Hepatocyte (in vitro differentiated cells): ENCODE measurements around the gene HSFX3. TPM values are rescaled to one million over a fixed set of nuclear protein-coding genes. Genes with fewer than 3 reads are reported as not detected.
"Not testable (repeated sequence)": the region's sequence is repeated elsewhere in the genome, so short reads cannot be mapped to it uniquely, and the experiment has no call there.

Experiments used
- DNase-seq: peaks from one replicate; pipeline ENCODE4 v3.0.0-alpha.2; 2016; ENCODE audit warnings: low spot score
- H2AFZ ChIP-seq: fragments of 200-600 bp; sonication (generic); 2 replicates; pipeline ENCODE4 v1.6.0; 2016; ENCODE audit warnings: antibody characterized with exemption, mild to moderate bottlenecking
- H3K27ac ChIP-seq: fragments of 200-600 bp; sonication (generic); 2 replicates; pipeline ENCODE4 v1.5.1; 2016; ENCODE audit warnings: mild to moderate bottlenecking
- H3K27me3 ChIP-seq: fragments of 200-600 bp; sonication (generic); 2 replicates; pipeline ENCODE4 v1.6.1; 2016
- H3K36me3 ChIP-seq: fragments of 200-600 bp; sonication (generic); replicated peaks from 2 replicates; pipeline ENCODE4 v1.5.1; 2016; ENCODE audit warnings: low read depth; ENCODE audit not compliant: insufficient read depth
- H3K4me1 ChIP-seq: fragments of 200-600 bp; sonication (generic); 2 replicates; pipeline ENCODE4 v1.5.1; 2016; ENCODE audit warnings: mild to moderate bottlenecking, moderate library complexity; ENCODE audit not compliant: insufficient read depth
- H3K4me2 ChIP-seq: fragments of 200-600 bp; sonication (generic); 2 replicates; pipeline ENCODE4 v1.6.0; 2016
- H3K4me3 ChIP-seq: fragments of 200-600 bp; sonication (generic); 2 replicates; pipeline ENCODE4 v1.5.1; 2016; ENCODE audit warnings: mild to moderate bottlenecking
- H3K79me2 ChIP-seq: fragments of 200-600 bp; sonication (generic); 2 replicates; pipeline ENCODE4 v1.6.0; 2017; ENCODE audit warnings: mild to moderate bottlenecking
- H3K9me2 ChIP-seq: fragments of 200-600 bp; sonication (generic); replicated peaks from 2 replicates; pipeline ENCODE4 v1.6.0; 2017; ENCODE audit warnings: mild to moderate bottlenecking; ENCODE audit not compliant: insufficient read depth
- H3K9me3 ChIP-seq: fragments of 200-600 bp; sonication (generic); 2 replicates; pipeline ENCODE4 v1.5.1; 2016; ENCODE audit warnings: low read depth, mild to moderate bottlenecking
- H4K20me1 ChIP-seq: fragments of 200-600 bp; sonication (generic); 2 replicates; pipeline ENCODE4 v1.6.0; 2016; ENCODE audit warnings: mild to moderate bottlenecking; ENCODE audit not compliant: insufficient read depth, poor library complexity, severe bottlenecking
- EZH2 ChIP-seq: fragments of 200-600 bp; sonication (generic); IDR thresholded peaks from 2 replicates; pipeline ENCODE4 v1.6.1; 2016; ENCODE audit warnings: antibody characterized with exemption, mild to moderate bottlenecking, borderline replicate concordance
- EZH2phosphoT487 ChIP-seq: fragments of 200-600 bp; sonication (generic); IDR thresholded peaks from one replicate; pipeline ENCODE4 v1.6.1; 2018; ENCODE audit warnings: antibody characterized with exemption, mild to moderate bottlenecking, low read depth, moderate library complexity; ENCODE audit not compliant: unreplicated experiment, severe bottlenecking
- WGBS: methylation state at CpG from one replicate; pipeline ENCODE4 v1.1.6; 2016; ENCODE audit warnings: low lambda C conversion rate; ENCODE audit errors: missing lambda C conversion rate; 5-methylcytosine and 5-hydroxymethylcytosine counted together
- polyA plus RNA-seq: library from polyadenylated mRNA; unstranded; fragments of >200 nt; fragmentation: Nextera tagmentation; extraction: Ambion mirVana; gene quantifications from 2 replicates; pipeline ENCODE4 v1.2.1, GENCODE V29; 2016
- total RNA-seq: library from RNA; depleted of rRNA; stranded (reverse); fragments of >200 nt; gene quantifications from 2 replicates; pipeline ENCODE4 v1.2.3, GENCODE V29; 2014
- TF ChIP-seq, protein P1 (sequence below): fragments of 200-600 bp; sonication (generic); IDR thresholded peaks from 2 replicates; pipeline ENCODE4 v1.5.1; 2016; ENCODE audit warnings: antibody characterized with exemption, mild to moderate bottlenecking; ENCODE audit not compliant: poor library complexity

HSFX3 gene
- total and polyA plus RNA-seq, 2 experiments from 2014 or later: not detected

DNA sequence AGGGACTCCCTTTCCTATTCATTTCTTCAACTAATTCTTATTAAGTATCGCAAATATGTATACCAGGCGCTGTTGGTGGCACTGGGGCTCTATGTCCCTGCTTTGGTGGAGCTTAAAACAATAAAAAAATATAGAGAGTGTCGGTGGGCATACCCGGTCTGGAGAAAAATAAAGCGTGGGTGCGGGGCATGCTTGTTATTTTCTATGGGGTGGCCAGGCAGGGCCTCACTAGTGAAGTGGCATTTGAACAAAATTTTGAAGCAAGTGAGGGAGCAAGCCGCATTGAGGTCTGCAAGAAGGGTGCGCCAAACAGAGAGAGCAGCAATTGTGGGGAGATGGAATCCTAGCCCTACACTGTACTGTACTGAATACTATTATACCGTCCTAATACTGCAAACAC, 44.1 kb downstream of the HSFX3 start:
- no peaks in the 10 kb centered on the region for H3K79me2 ChIP-seq
- H3K4me2 ChIP-seq: peak overlapping the region; percentile 75
- no peaks in the 10 kb centered on the region for H3K9me2 ChIP-seq
- no peaks in the 10 kb centered on the region for H3K27me3 ChIP-seq
- no peak for DNase-seq
- H2AFZ ChIP-seq: no peak overlapping the region
- H3K27ac ChIP-seq: no peak overlapping the region
- no peaks in the 10 kb centered on the region for H3K36me3 ChIP-seq
- H3K4me1 ChIP-seq: no peaks in the 10 kb centered on the region
- no peaks in the 10 kb centered on the region for H3K9me3 ChIP-seq
- H3K4me3 ChIP-seq: no peak overlapping the region
- TF ChIP-seq, protein P1, sequence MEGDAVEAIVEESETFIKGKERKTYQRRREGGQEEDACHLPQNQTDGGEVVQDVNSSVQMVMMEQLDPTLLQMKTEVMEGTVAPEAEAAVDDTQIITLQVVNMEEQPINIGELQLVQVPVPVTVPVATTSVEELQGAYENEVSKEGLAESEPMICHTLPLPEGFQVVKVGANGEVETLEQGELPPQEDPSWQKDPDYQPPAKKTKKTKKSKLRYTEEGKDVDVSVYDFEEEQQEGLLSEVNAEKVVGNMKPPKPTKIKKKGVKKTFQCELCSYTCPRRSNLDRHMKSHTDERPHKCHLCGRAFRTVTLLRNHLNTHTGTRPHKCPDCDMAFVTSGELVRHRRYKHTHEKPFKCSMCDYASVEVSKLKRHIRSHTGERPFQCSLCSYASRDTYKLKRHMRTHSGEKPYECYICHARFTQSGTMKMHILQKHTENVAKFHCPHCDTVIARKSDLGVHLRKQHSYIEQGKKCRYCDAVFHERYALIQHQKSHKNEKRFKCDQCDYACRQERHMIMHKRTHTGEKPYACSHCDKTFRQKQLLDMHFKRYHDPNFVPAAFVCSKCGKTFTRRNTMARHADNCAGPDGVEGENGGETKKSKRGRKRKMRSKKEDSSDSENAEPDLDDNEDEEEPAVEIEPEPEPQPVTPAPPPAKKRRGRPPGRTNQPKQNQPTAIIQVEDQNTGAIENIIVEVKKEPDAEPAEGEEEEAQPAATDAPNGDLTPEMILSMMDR: no peak
- TF ChIP-seq EZH2phosphoT487 (no peak), EZH2 (no peak)
- no peaks in the 10 kb centered on the region for H4K20me1 ChIP-seq
- WGBS: 85% methylated on average over 9 of the region's 9 CpGs

DNA sequence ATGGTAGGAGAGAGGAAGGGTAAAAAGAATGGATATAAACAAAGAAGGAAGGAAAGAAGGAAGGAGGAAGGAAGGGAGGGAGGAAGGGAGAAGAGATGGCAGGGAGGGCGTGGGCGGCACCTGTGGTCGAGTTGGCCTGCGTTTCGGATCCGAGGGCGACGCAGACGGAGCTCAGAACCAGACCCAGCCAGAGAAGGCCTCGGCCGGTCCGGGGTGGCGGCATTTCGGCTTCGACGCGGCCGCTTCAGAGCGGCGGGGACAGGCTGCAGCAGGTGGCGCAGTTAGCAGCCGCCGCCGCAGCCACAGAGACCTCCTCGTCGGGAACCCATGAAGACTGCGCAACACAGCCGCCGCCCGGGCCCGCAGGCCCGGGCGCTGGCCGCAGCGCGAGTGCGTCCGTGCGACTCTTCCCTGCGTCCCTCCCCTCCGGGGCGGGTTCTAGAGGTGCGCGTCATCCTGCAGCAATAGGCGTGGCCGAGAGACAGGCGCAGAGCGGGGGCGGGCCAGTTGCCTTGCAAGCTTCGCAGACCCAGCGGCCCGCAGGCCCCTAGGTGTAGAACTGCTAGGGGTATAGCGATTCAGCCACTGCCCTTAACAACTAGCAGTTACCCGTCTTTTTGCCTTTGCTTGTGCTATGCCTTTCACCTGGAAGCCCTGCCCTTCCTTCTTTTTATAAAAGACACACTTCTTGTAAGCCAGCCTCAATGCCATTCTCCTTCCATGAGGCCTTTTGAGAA, 44.6 kb downstream of the HSFX3 start, which contains the start of gene IDS:
Gene IDS, minus strand, starts transcription at position 392 of the 737 bp plus-strand sequence. Its CDS starts 169 bp downstream, at position 223.
- H4K20me1 ChIP-seq: no peaks in the 10 kb centered on the region
- DNase-seq: peak; percentile 93

DNA sequence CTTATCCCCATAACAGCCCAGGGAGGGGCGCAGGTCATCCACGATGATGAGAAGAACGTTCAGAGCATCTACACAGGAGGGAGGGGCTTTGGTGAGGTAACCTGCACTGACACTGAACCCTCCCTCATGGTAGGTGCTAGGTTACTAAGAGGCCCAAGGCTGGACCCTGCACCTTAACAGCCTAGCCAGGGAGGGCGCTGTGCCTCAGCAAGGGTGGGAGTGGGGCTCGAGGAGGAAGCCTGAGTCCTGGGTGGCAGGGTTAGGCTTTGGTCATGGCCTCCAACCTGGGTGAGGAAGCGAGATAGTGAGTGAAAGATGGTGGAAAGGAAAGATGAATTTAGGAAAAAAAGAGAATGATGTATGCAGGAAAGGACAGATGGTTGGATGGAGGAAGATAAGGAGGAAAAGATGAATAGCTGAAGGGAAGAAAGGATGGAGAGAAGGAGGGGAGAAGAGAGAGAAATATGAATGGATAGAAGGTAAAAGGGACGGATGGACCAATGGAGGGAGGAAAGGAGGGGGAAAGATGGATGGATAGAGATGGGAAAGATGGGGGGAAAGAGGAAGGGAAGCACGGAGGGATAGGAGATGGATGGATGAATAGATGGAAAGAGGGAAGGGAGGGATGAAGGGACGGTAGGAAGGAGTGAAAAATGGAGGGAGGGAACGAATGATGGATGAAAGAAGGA, 45.4 kb downstream of the HSFX3 start:
- peak; percentile 41 for DNase-seq
- H2AFZ ChIP-seq: no peak overlapping the region
- 72% methylated on average over 8 of the region's 10 CpGs for WGBS

More for the DNA sequence above, 44.6 kb downstream of the HSFX3 start, which contains the start of gene IDS:
- no peaks in the 10 kb centered on the region for H3K9me3 ChIP-seq
- TF ChIP-seq EZH2 (no peak), EZH2phosphoT487 (no peak)
- TF ChIP-seq, protein P1: peak; percentile 11
- WGBS: 44% methylated on average over 36 of the region's 54 CpGs
- no peaks in the 10 kb centered on the region for H3K9me2 ChIP-seq
- H3K4me2 ChIP-seq: peak within 1 kb of the TSS; percentile 75
- peak within 1 kb of the TSS; percentile 86 for H3K27ac ChIP-seq
- H3K4me3 ChIP-seq: peak within 1 kb of the TSS; percentile 13
- H3K79me2 ChIP-seq: no peaks in the 10 kb centered on the region
- no peaks in the 10 kb centered on the region for H3K36me3 ChIP-seq
- no peaks in the 10 kb centered on the region for H3K4me1 ChIP-seq
- no peaks in the 10 kb centered on the region for H3K27me3 ChIP-seq
- H2AFZ ChIP-seq: no peak within 1 kb of the TSS

DNA sequence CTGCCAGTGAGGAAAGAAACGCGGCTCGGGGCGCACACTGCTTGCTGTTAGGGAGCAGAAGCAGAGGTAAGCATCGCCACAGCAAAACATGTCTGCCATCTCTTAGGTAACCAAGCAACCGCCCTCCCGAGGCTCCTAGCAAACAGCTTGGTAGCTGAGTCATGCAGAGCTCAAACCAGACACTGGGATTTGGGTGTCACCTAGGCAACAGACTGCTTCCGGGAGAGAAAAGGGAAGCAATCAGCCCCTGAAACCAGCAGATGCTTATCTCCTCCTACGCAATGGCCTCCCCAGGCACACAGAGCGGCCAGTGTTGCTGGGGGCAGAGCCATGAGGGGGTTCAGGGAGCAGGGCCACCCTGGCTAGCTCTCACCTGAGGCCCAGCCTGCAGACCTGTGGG, 46.3 kb downstream of the HSFX3 start:
- H3K36me3 ChIP-seq, H3K9me3 ChIP-seq, H3K4me2 ChIP-seq, H3K27me3 ChIP-seq, H2AFZ ChIP-seq, H3K79me2 ChIP-seq, H3K4me1 ChIP-seq, H3K9me2 ChIP-seq, H3K4me3 ChIP-seq, H3K27ac ChIP-seq, H4K20me1 ChIP-seq: not testable (repeated sequence)
- 44% methylated on average over 6 of the region's 10 CpGs for WGBS
- DNase-seq: peak; percentile 27

More for the DNA sequence above, 45.4 kb downstream of the HSFX3 start:
- Histone ChIP-seq H3K36me3 (no peaks in the 10 kb centered on the region), H3K27ac (peak overlapping the region; percentile 86), H3K27me3 (no peaks in the 10 kb centered on the region), H3K9me2 (no peaks in the 10 kb centered on the region), H3K4me2 (peak overlapping the region; percentile 75), H3K9me3 (no peaks in the 10 kb centered on the region), H3K4me1 (no peaks in the 10 kb centered on the region), H3K4me3 (peak overlapping the region; percentile 13), H3K79me2 (no peaks in the 10 kb centered on the region), H4K20me1 (no peaks in the 10 kb centered on the region)
- no peak for TF ChIP-seq EZH2phosphoT487
- TF ChIP-seq, protein P1: peak; percentile 25

DNA sequence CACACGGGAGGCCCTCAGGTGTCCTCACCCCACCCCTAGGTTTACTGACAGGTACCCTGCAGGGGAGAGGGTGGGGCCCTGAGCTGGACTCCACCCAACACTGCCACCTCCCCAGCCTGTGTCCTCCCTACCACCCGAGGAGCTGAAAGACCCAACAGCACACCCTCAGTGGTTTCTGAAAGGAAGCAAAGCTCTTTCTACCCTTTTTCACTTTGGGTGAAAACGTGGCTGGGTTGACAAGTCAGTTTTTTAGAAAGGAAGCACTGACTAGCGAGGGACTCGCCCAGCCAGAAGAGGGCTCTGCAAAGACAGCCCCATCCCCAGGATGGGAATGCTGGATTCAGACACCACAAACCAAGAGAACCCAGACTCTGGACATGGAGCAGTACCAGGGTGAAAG, 46.8 kb downstream of the HSFX3 start:
- not testable (repeated sequence) for H3K36me3 ChIP-seq, H3K9me2 ChIP-seq, H3K27me3 ChIP-seq, H3K79me2 ChIP-seq, H3K27ac ChIP-seq, H3K9me3 ChIP-seq, H2AFZ ChIP-seq, H4K20me1 ChIP-seq, DNase-seq, H3K4me1 ChIP-seq, H3K4me2 ChIP-seq, H3K4me3 ChIP-seq
- WGBS: 77% methylated on average over 5 of the region's 5 CpGs
